Transverse colon (tissue), 4 donors: Measurements from ENCODE around the gene ALPP. TPM values are rescaled to one million over a fixed set of nuclear protein-coding genes. Genes with fewer than 3 reads are reported as not detected.
"Not testable (repeated sequence)": the region's sequence is repeated elsewhere in the genome, so short reads cannot be mapped to it uniquely, and the experiment has no call there.

Experiments used
- DNase-seq: peaks from one replicate; pipeline ENCODE4 v3.0.0-alpha.2; 2019
- H3K27ac ChIP-seq, 4 donors: fragments of 200-600 bp; sonication (generic); 2 replicates each; pipeline ENCODE4 v1.5.1; 2016 to 2018; ENCODE audit warnings: inconsistent platforms in 4 of 4
- H3K27me3 ChIP-seq: fragments of 200-600 bp; sonication (generic); 2 replicates; pipeline ENCODE4 v1.5.1; 2017; ENCODE audit warnings: inconsistent platforms
- H3K36me3 ChIP-seq, 4 donors: fragments of 200-600 bp; sonication (generic); 2 replicates each; pipeline ENCODE4 v1.5.1; 2017 to 2019; ENCODE audit warnings: inconsistent platforms in 4 of 4
- H3K4me1 ChIP-seq, 4 donors: fragments of 200-600 bp; sonication (generic); 2 replicates each; pipeline ENCODE4 v1.5.1; 2017 to 2020; ENCODE audit warnings: inconsistent platforms in 4 of 4
- H3K4me3 ChIP-seq, 4 donors: fragments of 200-600 bp; sonication (generic); 1 replicate in 1 of 4; 2 replicates in 3 of 4; pipeline versions ENCODE4 v1.5.1 to v1.6.1; 2017 to 2019; ENCODE audit warnings: inconsistent platforms in 4 of 4
- H3K9me3 ChIP-seq, 2 donors: fragments of 200-600 bp; sonication (generic); 2 replicates each; pipeline ENCODE4 v1.5.1; 2017 to 2019; ENCODE audit warnings: inconsistent platforms in 2 of 2
- CTCF ChIP-seq, 5 experiments: fragments of 200-600 bp in 3 of 5; fragments of 450-650 bp in 2 of 5; sonication (generic) in 3 of 5; IDR thresholded peaks; 1 replicate in 2 of 5; 2 replicates in 3 of 5; pipeline ENCODE4 v1.5.1; 2016 to 2017; ENCODE audit warnings: antibody characterized with exemption in 5 of 5, inconsistent platforms in 3 of 5, mild to moderate bottlenecking in 2 of 5, moderate library complexity in 1 of 5
- EP300 ChIP-seq: sonication (generic); formaldehyde crosslinking; IDR thresholded peaks from one replicate; pipeline ENCODE4 v1.6.1; 2017; ENCODE audit warnings: antibody characterized with exemption, low read depth
- POLR2A ChIP-seq: fragments of 450-650 bp; IDR thresholded peaks from one replicate; pipeline ENCODE4 v1.6.1; 2016; ENCODE audit warnings: antibody characterized with exemption, mild to moderate bottlenecking, moderate library complexity
- POLR2AphosphoS5 ChIP-seq, 3 donors: sonication (generic); formaldehyde crosslinking; IDR thresholded peaks; one replicate each; pipeline ENCODE4 v1.6.1; 2016; ENCODE audit warnings: antibody characterized with exemption in 3 of 3
- WGBS, 2 donors: methylation state at CpG; one replicate each; pipeline ENCODE4 v1.1.5; 2018; ENCODE audit warnings: low coverage in 1 of 2; 5-methylcytosine and 5-hydroxymethylcytosine counted together
- in situ Hi-C, 4 donors: fragments of 200-750 bp; cut with MboI; loops; one replicate each; pipeline versions ENCODE4 v1.15.0 to v1.15.1; 2017; ENCODE audit warnings: low sequenced_read_pairs in 3 of 4, low pct_ligation_motif_present in 1 of 4, low pct_unique_long_range_greater_than_20kb in 1 of 4
- intact Hi-C: fragments of 100-400 bp; cut with DNase I; formaldehyde crosslinking; loops from one replicate; pipeline ENCODE4 v1.15.1; 2023; ENCODE audit warnings: low total_unique reads
- total RNA-seq, 4 donors: library from RNA; depleted of rRNA; stranded (reverse); fragments of >200 nt; gene quantifications; one replicate each; pipeline ENCODE4 v1.1.0, GENCODE V29; 2016

ALPP gene
- total RNA-seq, 4 donors from 2014 or later = not detected

GRCh38 chr2:232363784-232364615 lies 14.6 kb upstream of the ALPP start:
- Histone ChIP-seq H3K27ac (no peak overlapping the region), H3K27me3 (no peaks in the 10 kb centered on the region), H3K4me1 (peaks cover 0 to 4% (median 0%) of the 10 kb centered on the region in 4 donors), H3K4me3 (peak overlapping the region in 1 of 4 donors; percentile 29), H3K36me3 (no peaks in the 10 kb centered on the region), H3K9me3 (no peaks in the 10 kb centered on the region)
- DNase-seq = no peak
- 40 to 72% methylated on average over 1 to 14 of the region's 14 CpGs for WGBS, 2 donors
- intact Hi-C loops = no loop called here
- in situ Hi-C loops = no loop called here
- TF ChIP-seq CTCF (IDR thresholded peaks at IDR 0.05) (no peak), POLR2A (no peak), EP300 (no peak)

GRCh38 chr2:232364806-232365594 lies 13.6 kb upstream of the ALPP start:
- H3K9me3 ChIP-seq, H3K27me3 ChIP-seq, H3K4me3 ChIP-seq, DNase-seq, H3K27ac ChIP-seq, in situ Hi-C loops, H3K4me1 ChIP-seq, H3K36me3 ChIP-seq, intact Hi-C loops: not testable (repeated sequence)
- 81% methylated on average over 17 of the region's 18 CpGs; no CpG with 5 or more reads in 1 of the 2 donors for WGBS, 2 donors

GRCh38 chr2:232365621-232366321 lies 12.8 kb upstream of the ALPP start:
- Histone ChIP-seq H3K9me3 (no peaks in the 10 kb centered on the region), H3K36me3 (no peaks in the 10 kb centered on the region), H3K4me1 (peaks cover 0 to 4% (median 0%) of the 10 kb centered on the region in 4 donors), H3K27ac (no peak overlapping the region), H3K4me3 (no peak overlapping the region), H3K27me3 (no peaks in the 10 kb centered on the region)
- 61% methylated on average over 15 of the region's 20 CpGs; no CpG with 5 or more reads in 1 of the 2 donors for WGBS, 2 donors
- TF ChIP-seq CTCF (IDR thresholded peaks at IDR 0.05) (peak; percentile 18 to 56 (median 35)), POLR2AphosphoS5 (IDR thresholded peaks at IDR 0.05) (no peak)
- in situ Hi-C loops (no loop called here), intact Hi-C loops (no loop called here)
- DNase-seq = no peak

- H3K4me3 ChIP-seq, H3K9me3 ChIP-seq, H3K36me3 ChIP-seq, DNase-seq, H3K27me3 ChIP-seq, in situ Hi-C loops, H3K4me1 ChIP-seq, intact Hi-C loops, H3K27ac ChIP-seq: not testable (repeated sequence)
- 83% methylated on average over 18 of the region's 23 CpGs; no CpG with 5 or more reads in 1 of the 2 donors for WGBS, 2 donors
These were observed 12.1 kb upstream of the ALPP start for GRCh38 chr2:232366461-232366860.

- 65% methylated on average over 4 of the region's 7 CpGs; no CpG with 5 or more reads in 1 of the 2 donors for WGBS, 2 donors
- H3K27me3 ChIP-seq = no peaks in the 10 kb centered on the region
- TF ChIP-seq POLR2AphosphoS5 (IDR thresholded peaks at IDR 0.05) = no peak
- TF ChIP-seq CTCF (IDR thresholded peaks at IDR 0.05) = no peak
- TF ChIP-seq POLR2A = no peak
- TF ChIP-seq EP300 = no peak
- no peaks in the 10 kb centered on the region for H3K9me3 ChIP-seq
- H3K4me1 ChIP-seq = peaks cover 0 to 4% (median 0%) of the 10 kb centered on the region in 4 donors
- no peak overlapping the region for H3K4me3 ChIP-seq
- in situ Hi-C loops = no loop called here
- H3K36me3 ChIP-seq = no peaks in the 10 kb centered on the region
- intact Hi-C loops = no loop called here
- no peak overlapping the region for H3K27ac ChIP-seq
- DNase-seq = no peak
These were observed 11.5 kb upstream of the ALPP start for GRCh38 chr2:232367016-232367415.
